ENCODE data around the gene LIN54. TPM values are rescaled to one million over a fixed set of nuclear protein-coding genes. Genes with fewer than 3 reads are reported as not detected.

The LIN54 gene
- total and polyA plus RNA-seq, 4 donors: 2.0 to 17.1 (median 5.2) TPM

GRCh38 chr4:83022724-83023450 is 12.3 kb upstream of the LIN54 start:
- no peak overlapping the region for H3K4me3 ChIP-seq (ENCODE audit: low read depth in 1 of 3, low read length in 3 of 3)
- no peaks in the 10 kb centered on the region for H3K4me1 ChIP-seq (ENCODE audit: control insufficient read depth in 4 of 4, insufficient read depth in 4 of 4, low read length in 3 of 4)
- TF ChIP-seq YY1 (IDR thresholded peaks at IDR 0.05) (no peak), ZBTB33 (IDR thresholded peaks at IDR 0.05) (no peak), EGR1 (IDR thresholded peaks at IDR 0.05; ENCODE audit: low read depth in 2 of 2) (no peak), SP1 (IDR thresholded peaks at IDR 0.05) (no peak), NR2F2 (IDR thresholded peaks at IDR 0.05) (no peak), REST (IDR thresholded peaks at IDR 0.05) (no peak), FOXA1 (IDR thresholded peaks at IDR 0.05) (no peak), FOXA2 (IDR thresholded peaks at IDR 0.05) (no peak), TAF1 (conservative IDR thresholded peaks at IDR 0.05) (no peak), ATF3 (IDR thresholded peaks at IDR 0.05) (no peak), GABPA (IDR thresholded peaks at IDR 0.05 in 1 of 2, conservative IDR thresholded peaks at IDR 0.05 in 1 of 2) (no peak), RXRA (IDR thresholded peaks at IDR 0.05) (no peak), RAD21 (IDR thresholded peaks at IDR 0.05) (no peak), CTCF (IDR thresholded peaks at IDR 0.05; ENCODE audit: low read depth, low read length, missing input control) (no peak), HNF4G (IDR thresholded peaks at IDR 0.05) (no peak), MAX (IDR thresholded peaks at IDR 0.05) (no peak)
- H3K9ac ChIP-seq (ENCODE audit: low read depth in 1 of 2, low read length in 2 of 2): no peak overlapping the region
- 80% methylated on average over 2 of the region's 2 CpGs for WGBS
- H3K27ac ChIP-seq (ENCODE audit: low read depth in 1 of 2, low read length in 2 of 2): no peak overlapping the region
- no peak for DNase-seq (ENCODE audit: low spot score)
- peaks cover 0 to 7% (median under 1%) of the 10 kb centered on the region in 4 donors for H3K9me3 ChIP-seq (ENCODE audit: control insufficient read depth in 4 of 4, low read length in 3 of 4)
- H3K36me3 ChIP-seq (ENCODE audit: control insufficient read depth in 4 of 4, insufficient read depth in 3 of 4, low read depth in 1 of 4, low read length in 3 of 4): no peaks in the 10 kb centered on the region
- no peaks in the 10 kb centered on the region for H3K27me3 ChIP-seq (ENCODE audit: control insufficient read depth in 4 of 4, insufficient read depth in 4 of 4, low read length in 3 of 4)
